CD4-positive, alpha-beta T cell treated with Interleukin-10 for 1 hour (primary cell): ENCODE results near the gene MAP1B.

Source experiments
- DNase-seq: peaks from one replicate; pipeline ENCODE4 v3.0.0-alpha.2; 2020

The MAP1B gene

GRCh38 chr5:72134226-72134899, 27.1 kb downstream of the MAP1B start:
- no peak for DNase-seq

- DNase-seq: peak; percentile 30
These were observed 30.6 kb downstream of the MAP1B start for GRCh38 chr5:72137826-72138409.

- no peak for DNase-seq
These were observed 31.8 kb downstream of the MAP1B start for GRCh38 chr5:72138943-72139521.

GRCh38 chr5:72140711-72141110, 33.4 kb downstream of the MAP1B start:
- DNase-seq: no peak

- no peak for DNase-seq
These were observed 34.4 kb downstream of the MAP1B start for GRCh38 chr5:72141440-72142355.

- DNase-seq: no peak
These were observed 37.5 kb downstream of the MAP1B start for GRCh38 chr5:72144762-72145161.

GRCh38 chr5:72145348-72145747, 38.1 kb downstream of the MAP1B start:
- no peak for DNase-seq

GRCh38 chr5:72146056-72146455, 38.8 kb downstream of the MAP1B start:
- no peak for DNase-seq

GRCh38 chr5:72147569-72147968, 40.3 kb downstream of the MAP1B start:
- no peak for DNase-seq

GRCh38 chr5:72149742-72150141, 42.5 kb downstream of the MAP1B start:
- no peak for DNase-seq

- no peak for DNase-seq
These were observed 43.9 kb downstream of the MAP1B start for GRCh38 chr5:72151169-72151568.

- DNase-seq: no peak
These were observed 44.4 kb downstream of the MAP1B start for GRCh38 chr5:72151646-72152045.

GRCh38 chr5:72152545-72152944, 45.3 kb downstream of the MAP1B start:
- DNase-seq: no peak

GRCh38 chr5:72153551-72153950, 46.3 kb downstream of the MAP1B start:
- no peak for DNase-seq

- DNase-seq: no peak
These were observed 46.9 kb downstream of the MAP1B start for GRCh38 chr5:72154076-72154756.

- no peak for DNase-seq
These were observed 49.8 kb downstream of the MAP1B start for GRCh38 chr5:72156946-72157624.

GRCh38 chr5:72157625-72157962, 50.3 kb downstream of the MAP1B start:
- DNase-seq: no peak

GRCh38 chr5:72159501-72159911, 52.2 kb downstream of the MAP1B start:
- no peak for DNase-seq

GRCh38 chr5:72160329-72160728, 53.1 kb downstream of the MAP1B start:
- no peak for DNase-seq

- no peak for DNase-seq
These were observed 53.7 kb downstream of the MAP1B start for GRCh38 chr5:72160959-72161358.

GRCh38 chr5:72161951-72162350, 54.7 kb downstream of the MAP1B start:
- DNase-seq: no peak

GRCh38 chr5:72163349-72163983, 56.2 kb downstream of the MAP1B start:
- no peak for DNase-seq
